HCT116 (cell line): ENCODE measurements around the gene SYTL4.

ENCODE experiments used
- ELF1 ChIP-seq: IDR thresholded peaks from 2 replicates; pipeline ENCODE4 v1.6.1; 2012; ENCODE audit warnings: low read depth, borderline replicate concordance
- POLR2AphosphoS5 ChIP-seq: IDR thresholded peaks from 2 replicates; pipeline ENCODE4 v1.6.1; 2011; ENCODE audit warnings: mild to moderate bottlenecking, low read depth, low read length, moderate library complexity
- SP1 ChIP-seq: IDR thresholded peaks from 2 replicates; pipeline ENCODE4 v1.6.1; 2012; ENCODE audit warnings: low read depth
- ZNF274 ChIP-seq: fragments of 200-500 bp; sonication (Bioruptor generic); IDR thresholded peaks from 2 replicates; pipeline ENCODE4 v1.6.1; 2014; ENCODE audit warnings: mild to moderate bottlenecking, low read depth, low read length, inconsistent platforms
- TF ChIP-seq, protein P1 (sequence below), 3 experiments: fragments of 200-600 bp in 1 of 3; sonication (generic) in 1 of 3; IDR thresholded peaks in 2 of 3; conservative IDR thresholded peaks in 1 of 3; 2 replicates each; pipeline ENCODE4 v1.5.1; 2012 to 2017; ENCODE audit warnings: low read depth in 2 of 3, low read length in 2 of 3, antibody characterized with exemption in 1 of 3, borderline replicate concordance in 1 of 3, control low read depth in 1 of 3, mild to moderate bottlenecking in 1 of 3, mixed read lengths in 1 of 3, mixed run types in 1 of 3, moderate library complexity in 1 of 3; ENCODE audit not compliant: insufficient read depth in 1 of 3

- TF ChIP-seq, protein P1, sequence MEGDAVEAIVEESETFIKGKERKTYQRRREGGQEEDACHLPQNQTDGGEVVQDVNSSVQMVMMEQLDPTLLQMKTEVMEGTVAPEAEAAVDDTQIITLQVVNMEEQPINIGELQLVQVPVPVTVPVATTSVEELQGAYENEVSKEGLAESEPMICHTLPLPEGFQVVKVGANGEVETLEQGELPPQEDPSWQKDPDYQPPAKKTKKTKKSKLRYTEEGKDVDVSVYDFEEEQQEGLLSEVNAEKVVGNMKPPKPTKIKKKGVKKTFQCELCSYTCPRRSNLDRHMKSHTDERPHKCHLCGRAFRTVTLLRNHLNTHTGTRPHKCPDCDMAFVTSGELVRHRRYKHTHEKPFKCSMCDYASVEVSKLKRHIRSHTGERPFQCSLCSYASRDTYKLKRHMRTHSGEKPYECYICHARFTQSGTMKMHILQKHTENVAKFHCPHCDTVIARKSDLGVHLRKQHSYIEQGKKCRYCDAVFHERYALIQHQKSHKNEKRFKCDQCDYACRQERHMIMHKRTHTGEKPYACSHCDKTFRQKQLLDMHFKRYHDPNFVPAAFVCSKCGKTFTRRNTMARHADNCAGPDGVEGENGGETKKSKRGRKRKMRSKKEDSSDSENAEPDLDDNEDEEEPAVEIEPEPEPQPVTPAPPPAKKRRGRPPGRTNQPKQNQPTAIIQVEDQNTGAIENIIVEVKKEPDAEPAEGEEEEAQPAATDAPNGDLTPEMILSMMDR (IDR thresholded peaks at IDR 0.05 in 2 of 3, conservative IDR thresholded peaks at IDR 0.05 in 1 of 3; ENCODE audit: borderline replicate concordance in 1 of 3, insufficient read depth in 1 of 3, low read depth in 2 of 3, low read length in 2 of 3), result no peak
- TF ChIP-seq SP1 (no peak), POLR2AphosphoS5 (no peak), ELF1 (no peak), ZNF274 (no peak)
Observed at GRCh38 chrX:100700809-100701208, 31.1 kb downstream of the SYTL4 start.
